ENCODE results near the gene SP1.
"Not testable (repeated sequence)": the region's sequence is repeated elsewhere in the genome, so short reads cannot be mapped to it uniquely, and the experiment has no call there.

The SP1 gene

GRCh38 chr12:53419756-53420155, 39.8 kb downstream of the SP1 start:
- Histone ChIP-seq H3K9me3 (ENCODE audit: insufficient read depth, low read length, severe bottlenecking) (no peaks in the 10 kb centered on the region), H3K4me1 (ENCODE audit: insufficient read depth, low read length) (peaks cover 4% of the 10 kb centered on the region), H2AFZ (ENCODE audit: low read depth, low read length) (no peak overlapping the region), H3K4me3 (ENCODE audit: low read depth in 1 of 2, low read length in 2 of 2) (no peak overlapping the region), H4K20me1 (ENCODE audit: insufficient read depth, low read length) (no peaks in the 10 kb centered on the region), H3K79me2 (ENCODE audit: insufficient read depth, low read length) (no peaks in the 10 kb centered on the region), H3K27ac (ENCODE audit: low read length) (no peak overlapping the region), H3K9ac (ENCODE audit: low read depth, low read length) (no peak overlapping the region), H3K36me3 (ENCODE audit: insufficient read depth, low read length) (no peaks in the 10 kb centered on the region), H3K4me2 (ENCODE audit: insufficient read depth, low read length) (no peak overlapping the region), H3K27me3 (ENCODE audit: insufficient read depth, low read length, poor library complexity) (no peaks in the 10 kb centered on the region)
- DNase-seq = no peak
- TF ChIP-seq, protein P1, sequence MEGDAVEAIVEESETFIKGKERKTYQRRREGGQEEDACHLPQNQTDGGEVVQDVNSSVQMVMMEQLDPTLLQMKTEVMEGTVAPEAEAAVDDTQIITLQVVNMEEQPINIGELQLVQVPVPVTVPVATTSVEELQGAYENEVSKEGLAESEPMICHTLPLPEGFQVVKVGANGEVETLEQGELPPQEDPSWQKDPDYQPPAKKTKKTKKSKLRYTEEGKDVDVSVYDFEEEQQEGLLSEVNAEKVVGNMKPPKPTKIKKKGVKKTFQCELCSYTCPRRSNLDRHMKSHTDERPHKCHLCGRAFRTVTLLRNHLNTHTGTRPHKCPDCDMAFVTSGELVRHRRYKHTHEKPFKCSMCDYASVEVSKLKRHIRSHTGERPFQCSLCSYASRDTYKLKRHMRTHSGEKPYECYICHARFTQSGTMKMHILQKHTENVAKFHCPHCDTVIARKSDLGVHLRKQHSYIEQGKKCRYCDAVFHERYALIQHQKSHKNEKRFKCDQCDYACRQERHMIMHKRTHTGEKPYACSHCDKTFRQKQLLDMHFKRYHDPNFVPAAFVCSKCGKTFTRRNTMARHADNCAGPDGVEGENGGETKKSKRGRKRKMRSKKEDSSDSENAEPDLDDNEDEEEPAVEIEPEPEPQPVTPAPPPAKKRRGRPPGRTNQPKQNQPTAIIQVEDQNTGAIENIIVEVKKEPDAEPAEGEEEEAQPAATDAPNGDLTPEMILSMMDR (IDR thresholded peaks at IDR 0.05; ENCODE audit: borderline replicate concordance, extremely low read depth, low read length, poor library complexity, severe bottlenecking) = no peak
- no peak for TF ChIP-seq EZH2 (IDR thresholded peaks at IDR 0.05; ENCODE audit: borderline replicate concordance, low read depth, low read length, severe bottlenecking)
- no peak for ATAC-seq (ENCODE audit: insufficient read depth, low read depth)

- not testable (repeated sequence) for H3K36me3 ChIP-seq (ENCODE audit: insufficient read depth, low read length); H3K27ac ChIP-seq (ENCODE audit: low read length); H3K4me3 ChIP-seq (ENCODE audit: low read depth in 1 of 2, low read length in 2 of 2); DNase-seq; H3K9me3 ChIP-seq (ENCODE audit: insufficient read depth, low read length, severe bottlenecking); H3K9ac ChIP-seq (ENCODE audit: low read depth, low read length); H3K27me3 ChIP-seq (ENCODE audit: insufficient read depth, low read length, poor library complexity); H3K4me2 ChIP-seq (ENCODE audit: insufficient read depth, low read length); H4K20me1 ChIP-seq (ENCODE audit: insufficient read depth, low read length); H3K4me1 ChIP-seq (ENCODE audit: insufficient read depth, low read length); H3K79me2 ChIP-seq (ENCODE audit: insufficient read depth, low read length); ATAC-seq (ENCODE audit: insufficient read depth, low read depth); H2AFZ ChIP-seq (ENCODE audit: low read depth, low read length)
These were observed 42.3 kb downstream of the SP1 start for GRCh38 chr12:53422247-53422646.

GRCh38 chr12:53423597-53423996, 43.6 kb downstream of the SP1 start, which contains the start of gene AMHR2:
AMHR2 (plus strand) TSS chr12:53423855; CDS start chr12:53423935, 80 bp downstream.
- Histone ChIP-seq H3K36me3 (ENCODE audit: insufficient read depth, low read length) (no peaks in the 10 kb centered on the region), H3K79me2 (ENCODE audit: insufficient read depth, low read length) (no peaks in the 10 kb centered on the region), H3K4me1 (ENCODE audit: insufficient read depth, low read length) (peaks cover 4% of the 10 kb centered on the region), H4K20me1 (ENCODE audit: insufficient read depth, low read length) (no peaks in the 10 kb centered on the region), H2AFZ (ENCODE audit: low read depth, low read length) (no peak within 1 kb of the TSS), H3K9me3 (ENCODE audit: insufficient read depth, low read length, severe bottlenecking) (no peaks in the 10 kb centered on the region), H3K4me2 (ENCODE audit: insufficient read depth, low read length) (no peak within 1 kb of the TSS), H3K9ac (ENCODE audit: low read depth, low read length) (no peak within 1 kb of the TSS), H3K27ac (ENCODE audit: low read length) (no peak within 1 kb of the TSS), H3K4me3 (ENCODE audit: low read depth in 1 of 2, low read length in 2 of 2) (no peak within 1 kb of the TSS), H3K27me3 (ENCODE audit: insufficient read depth, low read length, poor library complexity) (no peaks in the 10 kb centered on the region)
- DNase-seq (no peak), ATAC-seq (ENCODE audit: insufficient read depth, low read depth) (no peak)
- TF ChIP-seq, protein P1 (IDR thresholded peaks at IDR 0.05; ENCODE audit: borderline replicate concordance, extremely low read depth, low read length, poor library complexity, severe bottlenecking) = no peak

DNA sequence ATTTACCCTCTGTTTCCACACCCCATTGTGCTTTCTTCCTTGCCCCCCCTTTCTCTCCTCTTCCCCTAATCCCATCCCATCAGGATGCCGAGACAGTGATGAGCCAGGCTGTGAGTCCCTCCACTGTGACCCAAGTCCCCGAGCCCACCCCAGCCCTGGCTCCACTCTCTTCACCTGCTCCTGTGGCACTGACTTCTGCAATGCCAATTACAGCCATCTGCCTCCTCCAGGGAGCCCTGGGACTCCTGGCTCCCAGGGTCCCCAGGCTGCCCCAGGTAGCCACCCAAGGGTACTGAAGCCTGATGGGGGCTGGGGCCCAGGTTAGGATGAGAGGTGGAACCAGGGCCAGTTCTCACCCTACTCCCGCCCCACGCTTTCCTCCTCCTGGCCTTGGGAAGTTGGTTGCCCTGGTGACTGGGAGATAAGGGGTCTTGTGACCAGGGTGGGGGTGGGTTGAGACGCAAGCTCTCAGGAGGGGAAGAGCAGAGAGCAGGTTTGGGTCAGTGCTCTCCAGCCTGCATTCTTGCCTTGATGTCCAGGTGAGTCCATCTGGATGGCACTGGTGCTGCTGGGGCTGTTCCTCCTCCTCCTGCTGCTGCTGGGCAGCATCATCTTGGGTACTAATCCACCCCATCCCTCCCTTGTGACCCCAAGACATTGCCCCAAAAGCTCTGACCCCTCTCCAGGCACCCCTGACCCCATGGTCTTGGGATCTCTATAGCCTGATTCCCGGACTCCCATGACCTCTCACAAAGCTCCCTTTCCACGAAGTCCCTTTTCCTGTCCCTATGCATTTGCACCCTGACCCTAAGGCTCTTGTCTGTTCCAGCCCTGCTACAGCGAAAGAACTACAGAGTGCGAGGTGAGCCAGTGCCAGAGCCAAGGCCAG, 44.9 kb downstream of the SP1 start:
- no peaks in the 10 kb centered on the region for H3K36me3 ChIP-seq (ENCODE audit: insufficient read depth, low read length)
- no peak overlapping the region for H3K4me3 ChIP-seq (ENCODE audit: low read depth in 1 of 2, low read length in 2 of 2)
- H4K20me1 ChIP-seq (ENCODE audit: insufficient read depth, low read length) = no peaks in the 10 kb centered on the region
- no peak overlapping the region for H3K4me2 ChIP-seq (ENCODE audit: insufficient read depth, low read length)
- H3K4me1 ChIP-seq (ENCODE audit: insufficient read depth, low read length) = peaks cover 4% of the 10 kb centered on the region
- TF ChIP-seq EZH2 (IDR thresholded peaks at IDR 0.05; ENCODE audit: borderline replicate concordance, low read depth, low read length, severe bottlenecking) = no peak
- TF ChIP-seq, protein P1 (IDR thresholded peaks at IDR 0.05; ENCODE audit: borderline replicate concordance, extremely low read depth, low read length, poor library complexity, severe bottlenecking) = no peak
- no peak for ATAC-seq (ENCODE audit: insufficient read depth, low read depth)
- H3K27ac ChIP-seq (ENCODE audit: low read length) = no peak overlapping the region
- DNase-seq = no peak
- H3K27me3 ChIP-seq (ENCODE audit: insufficient read depth, low read length, poor library complexity) = no peaks in the 10 kb centered on the region
- H3K9ac ChIP-seq (ENCODE audit: low read depth, low read length) = no peak overlapping the region
- H3K79me2 ChIP-seq (ENCODE audit: insufficient read depth, low read length) = no peaks in the 10 kb centered on the region
- H3K9me3 ChIP-seq (ENCODE audit: insufficient read depth, low read length, severe bottlenecking) = no peaks in the 10 kb centered on the region
- H2AFZ ChIP-seq (ENCODE audit: low read depth, low read length) = no peak overlapping the region

All from DND-41 (cell line).